Duodenal mucosa (tissue), 2 donors: Measurements from ENCODE around the gene HMGB3.

Experiments used
- H3K27ac ChIP-seq: one replicate; pipeline ENCODE4 v1.7.0; 2013; ENCODE audit warnings: low read depth, low read length
- H3K27me3 ChIP-seq, 2 donors: one replicate each; pipeline ENCODE4 v1.7.0; 2013; ENCODE audit warnings: low read length in 2 of 2, control low read depth in 1 of 2; ENCODE audit not compliant: insufficient read depth in 2 of 2, control insufficient read depth in 1 of 2
- H3K36me3 ChIP-seq, 2 donors: one replicate each; pipeline ENCODE4 v1.7.0; 2013; ENCODE audit warnings: low read length in 2 of 2, control low read depth in 1 of 2; ENCODE audit not compliant: insufficient read depth in 2 of 2, control insufficient read depth in 1 of 2
- H3K4me1 ChIP-seq, 2 donors: one replicate each; pipeline ENCODE4 v1.7.0; 2013; ENCODE audit warnings: low read length in 2 of 2, control low read depth in 1 of 2; ENCODE audit not compliant: insufficient read depth in 2 of 2, control insufficient read depth in 1 of 2
- H3K4me3 ChIP-seq, 2 donors: one replicate each; pipeline ENCODE4 v1.7.0; 2013; ENCODE audit warnings: low read length in 2 of 2, low read depth in 1 of 2
- H3K9ac ChIP-seq, 2 donors: one replicate each; pipeline ENCODE4 v1.7.0; 2013; ENCODE audit warnings: low read length in 2 of 2, low read depth in 1 of 2
- H3K9me3 ChIP-seq, 2 donors: one replicate each; pipeline ENCODE4 v1.7.0; 2013; ENCODE audit warnings: low read length in 2 of 2, control low read depth in 1 of 2; ENCODE audit not compliant: control insufficient read depth in 1 of 2

Gene HMGB3

DNA sequence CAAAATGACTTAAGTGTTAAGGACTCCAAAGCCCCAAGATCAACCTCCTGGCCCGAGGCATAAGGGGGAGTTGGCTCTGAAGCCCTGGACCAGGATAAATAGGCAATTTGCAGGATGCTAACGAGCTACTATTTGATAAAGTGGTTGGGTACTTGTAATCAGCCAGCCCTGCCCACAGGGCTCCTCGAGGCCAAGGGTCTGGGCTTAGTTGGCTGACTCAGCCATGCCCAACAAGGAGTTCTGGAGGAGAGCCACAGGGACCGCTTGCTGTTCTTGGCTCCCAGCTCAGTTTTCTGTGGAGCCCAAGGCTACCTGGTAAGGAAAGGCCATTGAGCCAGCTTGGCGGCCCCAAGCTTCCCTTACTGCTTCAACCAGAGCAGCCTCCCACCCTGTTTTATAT is 7.8 kb downstream of the HMGB3 start:
- H3K36me3 ChIP-seq: no peaks in the 10 kb centered on the region
- H3K4me3 ChIP-seq: no peak overlapping the region

DNA sequence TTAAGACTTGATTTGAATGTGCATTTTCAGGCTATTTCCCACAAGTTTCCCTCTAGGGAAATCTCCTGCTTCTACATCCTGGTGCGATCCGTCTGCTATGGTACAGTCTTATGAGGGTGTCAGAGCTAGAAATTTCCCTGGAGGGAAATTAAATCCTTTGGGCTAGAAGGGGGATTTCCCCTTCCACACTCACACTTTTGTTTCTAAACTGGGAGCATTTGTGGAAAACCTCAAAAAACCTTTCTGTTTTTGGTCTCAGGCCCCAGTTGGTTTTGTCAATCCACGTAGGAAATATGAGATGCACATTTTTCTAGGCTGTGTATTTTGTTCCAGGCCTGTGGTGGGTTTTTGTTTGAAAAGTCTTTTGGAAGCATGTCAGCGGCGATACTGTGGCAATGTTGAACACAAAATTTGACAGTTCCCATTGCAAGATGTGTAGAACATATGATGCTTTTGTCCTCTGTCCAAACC is 17.8 kb downstream of the HMGB3 start:
- Histone ChIP-seq H3K4me1 (no peaks in the 10 kb centered on the region), H3K27me3 (no peaks in the 10 kb centered on the region), H3K27ac (no peak overlapping the region), H3K4me3 (no peak overlapping the region), H3K9ac (no peak overlapping the region), H3K9me3 (no peaks in the 10 kb centered on the region), H3K36me3 (no peaks in the 10 kb centered on the region)

More for the DNA sequence above, 7.8 kb downstream of the HMGB3 start:
- no peak overlapping the region for H3K27ac ChIP-seq
- H3K27me3 ChIP-seq: no peaks in the 10 kb centered on the region
- no peak overlapping the region for H3K9ac ChIP-seq
- H3K4me1 ChIP-seq: no peaks in the 10 kb centered on the region
- no peaks in the 10 kb centered on the region for H3K9me3 ChIP-seq

DNA sequence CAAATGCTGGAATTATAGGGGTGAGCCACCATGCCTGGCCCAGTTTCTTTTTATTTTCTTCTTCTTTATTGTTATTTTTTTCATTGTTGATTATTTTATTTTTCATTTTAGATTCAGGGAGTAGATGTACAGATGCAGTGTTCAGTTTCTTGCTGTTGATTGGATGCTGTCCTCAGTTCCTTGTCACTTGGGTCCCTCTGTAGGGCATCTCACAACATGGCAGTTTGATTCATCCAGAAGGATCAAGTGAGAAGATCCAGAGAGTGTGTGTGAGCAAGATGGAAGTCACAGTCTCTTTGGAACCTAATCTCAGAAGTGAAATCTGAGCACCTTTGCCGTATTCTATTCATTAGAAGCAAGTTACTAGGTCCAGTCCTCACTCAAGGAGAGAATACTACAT is 20.9 kb downstream of the HMGB3 start:
- H3K27ac ChIP-seq: no peak overlapping the region
- H3K9me3 ChIP-seq: no peaks in the 10 kb centered on the region
- H3K36me3 ChIP-seq: no peaks in the 10 kb centered on the region
- H3K9ac ChIP-seq: no peak overlapping the region
- H3K4me3 ChIP-seq: no peak overlapping the region
- H3K4me1 ChIP-seq: no peaks in the 10 kb centered on the region
- no peaks in the 10 kb centered on the region for H3K27me3 ChIP-seq

DNA sequence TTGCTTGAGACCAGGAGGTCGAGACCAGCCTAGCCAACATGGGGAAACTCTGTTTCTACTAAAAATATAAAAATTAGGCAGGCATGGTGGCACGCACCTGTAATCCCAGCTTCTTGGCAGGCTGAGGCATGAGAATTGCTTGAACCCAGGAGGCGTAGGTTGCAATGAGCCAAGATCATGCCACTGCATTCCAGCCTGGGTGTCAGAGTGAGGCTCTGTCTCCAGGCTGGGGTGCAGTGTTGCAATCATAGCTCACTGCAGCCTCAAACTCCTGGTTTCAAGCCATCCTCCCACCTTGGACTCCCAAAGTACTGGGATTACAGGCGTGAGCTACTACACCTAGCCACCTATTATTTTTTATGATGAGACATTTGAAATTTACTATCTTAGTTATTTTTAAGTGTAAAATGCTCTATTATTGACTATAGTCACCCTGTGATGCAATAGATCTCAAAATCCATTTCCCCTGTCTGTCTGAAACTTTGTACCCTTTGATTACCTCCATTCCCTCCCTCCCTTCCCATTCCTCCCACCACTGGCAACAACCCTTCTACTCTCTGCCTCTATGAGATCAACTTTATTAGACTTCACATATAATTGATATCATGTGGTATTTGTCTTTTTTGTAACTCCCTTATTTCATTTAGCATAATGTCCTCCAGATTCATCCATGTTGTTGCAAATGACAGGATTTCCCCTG is 23.4 kb downstream of the HMGB3 start:
- no peak overlapping the region for H3K9ac ChIP-seq
- no peaks in the 10 kb centered on the region for H3K27me3 ChIP-seq
- no peaks in the 10 kb centered on the region for H3K9me3 ChIP-seq
- H3K27ac ChIP-seq: no peak overlapping the region
- no peaks in the 10 kb centered on the region for H3K4me1 ChIP-seq
- H3K36me3 ChIP-seq: no peaks in the 10 kb centered on the region
- no peak overlapping the region for H3K4me3 ChIP-seq

DNA sequence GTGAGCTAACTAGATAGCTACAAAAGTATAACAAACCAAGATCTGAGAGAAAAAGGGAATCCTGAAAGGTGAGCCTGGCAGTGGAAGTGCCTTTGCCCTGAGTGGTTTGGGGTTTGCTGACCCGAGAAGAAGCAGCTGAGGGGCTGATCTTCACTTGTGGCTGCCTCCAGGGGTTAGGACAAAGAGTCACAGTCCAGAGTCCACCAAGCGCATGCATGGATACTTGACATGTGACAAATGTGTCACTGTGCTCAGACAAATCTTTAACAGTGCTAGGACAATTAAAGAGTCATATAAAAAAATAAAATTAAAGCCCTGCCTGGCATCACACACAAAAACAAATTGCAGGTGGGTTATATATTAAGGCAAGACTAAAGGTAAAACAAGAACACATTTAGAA is 26.4 kb downstream of the HMGB3 start:
- H3K4me1 ChIP-seq: no peaks in the 10 kb centered on the region
- no peak overlapping the region for H3K4me3 ChIP-seq
- H3K36me3 ChIP-seq: no peaks in the 10 kb centered on the region
- H3K9ac ChIP-seq: no peak overlapping the region
- no peaks in the 10 kb centered on the region for H3K27me3 ChIP-seq
- no peak overlapping the region for H3K27ac ChIP-seq
- no peaks in the 10 kb centered on the region for H3K9me3 ChIP-seq

DNA sequence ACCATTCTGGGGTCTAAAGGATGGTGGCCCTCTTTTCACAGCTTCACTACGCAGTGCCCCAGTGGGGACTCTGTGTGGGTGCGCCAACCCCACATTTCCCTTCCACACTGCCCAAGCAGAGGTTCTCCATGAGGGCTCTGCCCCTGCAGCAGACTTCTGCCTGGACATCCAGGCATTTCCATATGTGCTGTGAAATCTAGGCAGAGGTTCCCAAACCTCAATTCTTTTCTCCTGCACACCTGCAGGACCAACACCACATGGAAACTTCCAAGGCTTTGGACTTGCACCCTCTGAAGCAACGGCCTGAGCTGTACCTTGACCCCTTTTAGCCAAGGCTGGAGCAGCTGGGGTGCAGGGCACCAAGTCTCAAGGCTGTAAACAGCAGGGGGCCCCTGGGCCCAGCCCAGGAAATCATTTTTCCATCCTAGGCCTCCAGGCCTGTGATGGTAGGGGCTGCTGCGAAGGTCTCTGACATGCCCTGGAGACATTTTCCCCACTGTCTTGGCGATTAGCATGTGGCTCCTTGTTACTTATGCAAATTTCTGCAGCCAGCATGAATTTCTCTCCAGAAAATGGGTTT is 30.1 kb downstream of the HMGB3 start:
- Histone ChIP-seq H3K9me3 (no peaks in the 10 kb centered on the region), H3K27me3 (no peaks in the 10 kb centered on the region), H3K4me1 (no peaks in the 10 kb centered on the region), H3K36me3 (no peaks in the 10 kb centered on the region), H3K27ac (no peak overlapping the region), H3K4me3 (no peak overlapping the region), H3K9ac (no peak overlapping the region)

DNA sequence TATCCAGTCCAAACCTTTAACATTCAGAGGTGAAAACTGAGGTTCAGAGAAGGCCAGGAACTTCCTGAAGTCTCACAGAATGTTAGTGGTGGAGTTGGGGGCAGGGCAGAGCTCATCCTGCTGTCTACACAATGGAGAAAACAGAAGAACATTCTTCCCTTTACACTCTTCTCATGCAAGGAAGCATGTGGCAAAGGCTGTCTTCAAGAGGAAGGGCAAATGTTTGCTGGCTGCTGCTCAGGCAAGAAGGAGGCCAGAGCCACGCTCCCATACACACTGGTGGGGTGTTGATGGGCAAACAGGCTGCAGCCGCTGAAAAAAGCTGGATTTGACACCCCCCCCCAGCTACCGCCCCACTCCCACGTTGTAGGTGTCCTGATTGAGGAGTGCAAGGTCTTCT is 32.5 kb downstream of the HMGB3 start:
- Histone ChIP-seq H3K4me3 (no peak overlapping the region), H3K27me3 (no peaks in the 10 kb centered on the region), H3K9me3 (no peaks in the 10 kb centered on the region), H3K4me1 (no peaks in the 10 kb centered on the region), H3K36me3 (no peaks in the 10 kb centered on the region), H3K9ac (no peak overlapping the region), H3K27ac (no peak overlapping the region)

DNA sequence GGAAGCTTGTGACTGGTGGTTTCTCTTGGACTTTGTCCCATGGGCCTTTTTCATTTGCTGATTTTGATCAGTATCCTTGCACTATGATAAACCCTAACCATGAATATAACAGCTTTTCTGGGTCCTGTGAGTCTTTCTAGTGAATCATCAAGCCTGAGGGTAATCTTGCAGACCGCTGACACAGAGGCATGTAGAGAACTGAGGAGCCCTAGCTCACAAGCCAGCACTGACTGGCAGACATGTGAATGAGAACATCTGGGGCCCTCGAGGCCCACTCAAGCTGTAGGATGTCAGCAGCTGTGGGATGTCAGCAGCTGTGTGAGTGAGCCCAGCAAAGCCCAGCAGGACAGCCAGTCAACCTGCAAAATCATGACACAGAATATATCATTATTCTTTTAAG is 36.7 kb downstream of the HMGB3 start:
- Histone ChIP-seq H3K36me3 (no peaks in the 10 kb centered on the region), H3K9me3 (no peaks in the 10 kb centered on the region), H3K4me3 (no peak overlapping the region), H3K9ac (no peak overlapping the region), H3K27me3 (no peaks in the 10 kb centered on the region), H3K4me1 (no peaks in the 10 kb centered on the region), H3K27ac (no peak overlapping the region)

DNA sequence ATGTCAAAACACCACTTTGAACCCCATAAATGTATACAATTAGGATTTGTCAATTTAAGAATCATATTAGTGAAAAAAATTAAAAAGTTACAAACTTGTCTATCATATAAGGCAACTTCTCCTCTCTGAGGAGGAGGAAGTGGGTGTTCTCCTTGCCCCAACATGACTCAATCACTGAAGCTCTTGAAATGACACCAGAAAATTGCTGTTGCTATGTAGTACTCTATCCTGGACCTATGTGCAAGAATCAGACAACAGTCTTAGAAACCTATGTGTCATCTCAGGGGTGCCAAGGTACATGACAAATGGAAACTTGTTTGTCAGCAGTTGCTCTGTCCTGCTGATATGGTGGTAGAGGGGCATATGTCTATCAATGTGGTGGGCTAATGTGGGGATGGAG is 47.7 kb downstream of the HMGB3 start:
- Histone ChIP-seq H3K9me3 (no peaks in the 10 kb centered on the region), H3K4me1 (no peaks in the 10 kb centered on the region), H3K4me3 (no peak overlapping the region), H3K9ac (no peak overlapping the region), H3K27ac (no peak overlapping the region), H3K36me3 (no peaks in the 10 kb centered on the region), H3K27me3 (peaks cover 0 to 5% of the 10 kb centered on the region in 2 donors)

DNA sequence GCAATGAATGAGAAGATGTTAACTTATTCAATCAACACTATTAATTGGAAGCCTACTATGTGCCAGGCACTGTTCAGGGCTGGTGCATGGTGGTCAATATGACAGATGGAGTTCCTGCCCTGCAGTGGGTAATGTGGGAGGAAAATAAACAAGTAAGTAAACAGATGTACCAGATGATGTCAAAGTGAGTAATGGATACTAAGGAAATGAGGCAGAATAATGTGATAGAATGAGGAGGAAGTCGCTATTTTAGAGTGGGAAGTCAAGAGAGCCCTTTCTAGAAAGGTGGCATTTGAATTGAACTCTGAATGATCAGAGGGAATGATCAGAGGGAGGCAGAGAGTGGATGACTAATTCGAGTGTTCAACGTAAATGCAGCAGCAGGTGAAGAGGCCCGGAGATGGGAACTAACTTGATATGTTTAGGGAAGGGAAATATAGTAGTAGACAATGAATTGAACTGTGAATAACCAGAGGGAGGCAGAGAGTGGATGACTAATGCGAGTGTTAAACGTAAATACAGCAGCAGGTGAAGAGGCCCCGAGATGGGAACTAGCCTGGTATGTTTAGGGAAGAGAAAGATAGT is 48.3 kb downstream of the HMGB3 start:
- no peak overlapping the region for H3K9ac ChIP-seq
- H3K9me3 ChIP-seq: no peaks in the 10 kb centered on the region

More for the DNA sequence above, 48.3 kb downstream of the HMGB3 start:
- H3K36me3 ChIP-seq: no peaks in the 10 kb centered on the region
- H3K27me3 ChIP-seq: peaks cover 0 to 5% of the 10 kb centered on the region in 2 donors
- H3K27ac ChIP-seq: no peak overlapping the region
- no peak overlapping the region for H3K4me3 ChIP-seq
- no peaks in the 10 kb centered on the region for H3K4me1 ChIP-seq
